Epithelial cell of esophagus (primary cell): ENCODE results near the gene RGS14.

Source experiments
- DNase-seq: peaks from one replicate; pipeline ENCODE4 v3.0.0; 2010; ENCODE audit warnings: low read depth
- H3K4me3 ChIP-seq: 2 replicates; pipeline ENCODE4 v1.5.1; 2011; ENCODE audit warnings: mild to moderate bottlenecking, low read length, control low read depth
- CTCF ChIP-seq: IDR thresholded peaks from 2 replicates; pipeline ENCODE4 v1.5.1; 2011; ENCODE audit warnings: low read depth, mild to moderate bottlenecking, low read length, control low read depth, inconsistent platforms; ENCODE audit not compliant: insufficient read depth; ENCODE audit errors: missing control alignments

Gene RGS14

GRCh38 chr5:177362292-177362609 lies 4.5 kb downstream of the RGS14 start:
- H3K4me3 ChIP-seq = no peak overlapping the region
- TF ChIP-seq CTCF = no peak
- DNase-seq = no peak

- peak; percentile 20 for TF ChIP-seq CTCF
- peak; percentile 66 for DNase-seq
- H3K4me3 ChIP-seq = peak overlapping the region; percentile 54
Measured at GRCh38 chr5:177362610-177363507, 5.1 kb downstream of the RGS14 start.

- TF ChIP-seq CTCF = no peak
- DNase-seq = no peak
- H3K4me3 ChIP-seq = peak overlapping the region; percentile 54
Measured at GRCh38 chr5:177363565-177363964, 5.8 kb downstream of the RGS14 start.

GRCh38 chr5:177364159-177364962 lies 6.6 kb downstream of the RGS14 start:
- DNase-seq = peak; percentile 48
- H3K4me3 ChIP-seq = no peak overlapping the region
- TF ChIP-seq CTCF = no peak

GRCh38 chr5:177365845-177366527 lies 8.3 kb downstream of the RGS14 start:
- DNase-seq = no peak
- no peak for TF ChIP-seq CTCF
- no peak overlapping the region for H3K4me3 ChIP-seq

- H3K4me3 ChIP-seq = peak overlapping the region; percentile 41
- DNase-seq = peak; percentile 73
- no peak for TF ChIP-seq CTCF
Measured at GRCh38 chr5:177366528-177367322, 9.0 kb downstream of the RGS14 start.
